ENCODE data around the gene HSD17B3. TPM values are rescaled to one million over a fixed set of nuclear protein-coding genes. Genes with fewer than 3 reads are reported as not detected.
"Not testable (repeated sequence)": the region's sequence is repeated elsewhere in the genome, so short reads cannot be mapped to it uniquely, and the experiment has no call there.

Gene HSD17B3
- 0.10 TPM in 1 of 2 replicates, not detected in the other for total RNA-seq

DNA sequence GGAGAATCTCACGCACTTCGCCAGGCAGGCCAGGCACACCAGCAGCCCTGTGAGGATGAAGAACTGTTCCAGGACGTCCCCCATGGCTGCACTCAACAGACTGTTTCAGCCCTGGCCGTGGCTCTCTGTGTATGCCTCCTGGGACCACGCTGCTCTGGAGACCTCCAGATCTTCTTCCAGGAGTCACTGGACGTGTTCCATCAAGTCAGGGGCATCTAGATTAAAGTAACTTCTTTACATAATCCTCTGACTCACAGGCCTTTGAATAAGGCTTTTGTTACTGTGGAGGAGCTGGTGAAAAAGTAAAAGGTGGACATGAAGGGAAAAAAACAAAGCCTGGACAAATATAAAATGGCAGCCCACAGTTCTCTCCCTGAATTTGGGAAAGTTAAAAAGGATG is at the start of gene HSD17B3:
TSS of gene HSD17B3 (minus strand) at position 156 of the 400 bp plus-strand sequence. CDS start at position 84, 72 bp downstream.
- DNase-seq (ENCODE audit: low read depth) = no peak

DNA sequence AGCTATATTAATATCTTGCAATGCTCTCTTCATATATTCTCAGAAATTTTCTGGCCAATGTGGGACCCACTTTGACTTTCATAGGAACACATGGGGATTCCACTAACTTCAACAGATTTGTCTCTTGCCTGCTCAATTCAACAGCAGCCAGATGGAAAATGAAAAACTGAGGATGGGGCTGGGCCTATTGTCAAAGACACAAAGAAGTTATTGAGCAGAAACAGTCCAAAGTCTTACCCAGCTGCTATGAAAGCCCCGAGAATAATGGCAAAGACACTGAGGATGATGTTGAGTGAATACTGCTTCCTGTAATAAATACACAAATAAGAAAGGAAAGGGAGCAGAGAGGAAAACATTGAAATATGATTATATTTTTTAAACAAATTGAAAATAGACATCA is 48.9 kb upstream of the HSD17B3 start:
- DNase-seq (ENCODE audit: low read depth) = no peak

DNA sequence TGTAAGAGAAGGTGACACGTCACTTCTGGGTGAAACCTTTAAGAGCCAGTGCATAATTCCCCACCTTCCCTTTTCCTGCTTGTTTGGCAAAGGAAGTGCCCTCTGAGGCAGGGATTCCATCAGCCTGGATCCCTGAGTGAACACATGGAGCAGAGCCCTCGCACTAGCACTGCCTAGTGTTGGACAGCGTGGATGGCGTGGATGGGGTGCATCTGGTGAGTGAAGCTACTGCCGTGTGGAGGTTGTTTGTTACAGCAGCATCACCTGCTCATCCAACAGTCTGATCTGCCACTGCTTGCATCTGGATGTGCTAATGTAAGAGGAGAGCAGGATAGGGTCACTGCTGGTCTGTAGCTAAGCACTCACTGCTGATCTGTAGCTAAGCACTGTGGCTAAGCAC is 46.3 kb upstream of the HSD17B3 start:
- no peak for DNase-seq (ENCODE audit: low read depth)

DNA sequence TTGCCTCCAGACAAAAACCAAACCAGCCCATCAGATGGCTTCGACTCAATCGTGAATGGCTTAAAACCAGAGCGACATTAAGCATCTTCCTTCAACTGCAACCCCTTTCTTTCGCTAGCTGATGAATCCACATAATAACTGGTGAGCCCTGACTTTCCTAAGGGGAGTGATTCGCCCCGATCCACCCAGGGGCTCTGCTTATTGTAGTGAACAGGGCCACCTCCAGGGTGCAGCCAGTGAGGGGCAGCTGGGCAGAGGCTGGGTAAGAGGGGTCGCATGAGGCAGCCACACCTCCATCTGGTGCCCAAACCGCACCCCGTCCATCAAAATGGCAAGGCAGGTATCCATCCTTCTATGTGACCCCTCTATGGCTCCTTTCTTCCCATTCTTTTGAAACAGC is 43.6 kb upstream of the HSD17B3 start:
- DNase-seq (ENCODE audit: low read depth) = no peak

DNA sequence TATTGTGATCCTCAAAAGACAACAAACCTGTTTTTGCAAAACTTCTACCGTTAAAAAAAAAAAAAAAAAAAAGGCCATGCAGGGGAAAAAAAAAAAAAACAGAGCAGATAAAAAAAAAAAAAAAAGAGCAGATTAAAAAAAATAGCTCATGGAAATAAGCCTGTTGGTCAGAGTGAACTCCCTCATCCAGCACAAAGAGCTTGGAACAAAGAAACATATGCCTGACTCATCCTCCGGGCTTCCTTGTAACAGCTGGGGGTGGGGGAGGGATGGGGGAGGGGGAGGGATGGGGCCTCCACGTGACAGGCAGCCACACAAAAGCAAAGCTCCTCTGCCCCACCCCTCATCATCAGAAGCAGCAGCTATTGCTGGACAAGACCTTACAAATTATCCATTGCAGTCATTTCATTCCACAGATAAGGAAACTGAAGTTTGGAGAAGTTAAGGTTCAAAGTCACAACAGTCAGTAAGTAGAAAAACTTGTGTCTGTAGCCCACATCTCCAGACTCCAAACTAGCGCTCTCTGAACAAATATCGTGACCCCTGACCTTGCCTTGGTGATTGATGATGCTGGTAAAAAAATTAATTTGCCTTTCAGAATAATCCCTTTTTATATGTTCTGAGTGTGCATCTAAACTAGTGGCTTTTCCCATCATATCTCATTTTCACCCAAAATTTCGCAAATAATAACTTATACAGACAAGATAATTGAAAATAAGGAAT is 42.6 kb upstream of the HSD17B3 start:
- peak; percentile 98 for DNase-seq (ENCODE audit: low read depth)

DNA sequence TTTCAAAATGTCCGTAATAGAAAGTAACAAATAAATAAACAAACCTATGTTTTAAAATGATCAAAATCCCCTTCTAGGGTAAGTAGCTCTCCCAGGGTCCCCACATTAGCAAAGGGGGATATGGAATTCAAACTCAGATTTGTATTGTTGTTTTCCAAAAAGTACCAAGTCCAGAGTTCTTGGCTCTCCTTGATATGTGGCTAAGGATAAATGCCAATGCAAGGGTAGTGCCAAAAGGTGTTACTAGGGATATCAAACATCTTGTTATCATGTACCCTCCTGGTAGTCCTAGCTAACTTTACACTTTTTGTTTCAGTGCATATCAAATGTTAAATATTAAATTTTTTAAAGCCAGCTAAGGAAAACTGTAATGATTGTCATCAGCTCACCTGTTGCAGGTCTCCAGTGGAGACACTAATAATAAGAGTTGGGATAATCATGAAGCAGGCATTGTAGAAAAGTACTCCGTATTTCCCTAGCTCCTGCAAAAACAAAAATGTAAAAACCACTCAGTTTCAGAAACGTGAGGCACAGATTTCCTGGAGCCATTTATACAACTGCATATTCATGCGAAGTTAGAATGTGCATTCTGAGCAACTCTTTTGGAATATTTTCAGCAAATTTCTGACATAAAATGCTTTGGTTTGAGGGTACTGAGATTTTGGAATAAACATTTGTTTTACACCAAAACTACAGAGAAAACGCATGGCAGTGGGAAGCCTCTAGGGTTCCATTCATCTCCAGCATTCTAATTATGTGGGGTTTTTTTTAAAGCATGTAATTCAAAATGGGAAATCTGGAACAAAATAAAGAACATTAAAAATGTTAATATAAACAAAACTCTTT is 41.8 kb upstream of the HSD17B3 start:
- no peak for DNase-seq (ENCODE audit: low read depth)

DNA sequence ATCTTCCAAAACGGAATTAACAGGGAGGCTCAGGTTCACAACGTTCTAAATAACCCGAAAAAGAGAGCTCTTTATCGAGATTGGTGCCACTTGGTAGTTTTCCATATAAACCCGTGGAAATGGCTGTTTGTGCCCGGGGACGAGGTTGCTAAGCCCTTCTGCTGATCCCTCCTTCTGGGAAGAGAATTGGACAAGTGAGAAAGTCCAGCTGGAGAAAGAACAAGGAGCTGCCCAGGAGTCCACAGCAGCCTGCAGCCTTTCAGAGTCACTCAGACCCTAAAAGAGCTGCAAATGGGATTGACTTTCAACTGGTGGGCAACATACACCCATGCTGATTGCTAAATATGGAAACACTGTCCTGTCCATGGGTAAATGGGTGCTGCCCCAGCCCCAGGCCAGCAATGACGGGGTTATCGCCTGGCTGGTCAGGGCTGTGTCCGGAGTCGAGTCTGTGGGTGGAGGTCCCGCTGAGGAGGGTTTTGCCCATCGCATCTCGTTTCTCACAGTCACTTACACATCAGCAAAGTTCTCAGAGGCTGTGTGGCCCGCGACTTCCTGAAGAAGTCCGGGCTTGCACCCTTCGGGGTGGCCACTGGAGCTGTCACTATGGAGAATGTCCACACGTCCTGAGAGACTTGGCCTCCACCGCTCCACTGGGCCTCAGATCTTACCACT is 40.7 kb upstream of the HSD17B3 start:
- no peak for DNase-seq (ENCODE audit: low read depth)

DNA sequence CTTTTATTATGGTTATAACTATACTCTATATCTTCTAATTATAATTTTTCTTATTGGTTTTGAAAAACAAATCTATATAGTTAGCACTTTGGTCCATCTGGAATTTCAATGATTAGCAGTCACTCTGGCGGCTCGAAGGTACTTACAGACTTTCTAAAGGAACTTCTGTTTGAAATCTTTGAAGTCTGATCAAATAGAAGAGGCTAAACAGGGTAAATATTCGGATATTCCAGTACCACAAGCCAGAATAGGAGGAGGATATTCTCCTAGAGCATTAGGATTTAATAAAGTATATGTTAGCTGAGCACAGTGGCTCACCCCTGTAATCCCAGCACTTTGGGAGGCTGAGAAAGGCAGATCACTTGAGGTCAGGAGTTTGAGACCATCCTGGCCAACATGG is 38.7 kb upstream of the HSD17B3 start:
- no peak for DNase-seq (ENCODE audit: low read depth)

DNA sequence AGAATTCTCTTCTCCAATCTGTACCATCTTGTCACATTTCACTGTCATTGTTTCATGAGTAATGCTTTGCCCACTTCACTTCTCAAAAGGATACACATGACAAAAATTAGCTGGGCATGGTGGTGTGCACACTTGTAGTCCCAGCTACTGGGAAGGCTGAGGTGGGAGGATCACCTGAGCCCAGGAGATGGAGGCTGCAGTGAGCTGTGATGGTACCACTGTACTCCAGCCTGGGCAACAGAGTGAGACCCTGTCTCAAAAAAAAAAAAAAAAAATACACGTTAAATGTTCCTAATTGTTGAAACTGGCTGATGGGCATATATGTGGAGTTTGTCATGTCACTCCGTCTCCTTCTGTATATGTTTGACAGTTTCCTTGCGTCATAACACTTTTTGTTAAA is 36.3 kb upstream of the HSD17B3 start:
- DNase-seq (ENCODE audit: low read depth) = no peak

DNA sequence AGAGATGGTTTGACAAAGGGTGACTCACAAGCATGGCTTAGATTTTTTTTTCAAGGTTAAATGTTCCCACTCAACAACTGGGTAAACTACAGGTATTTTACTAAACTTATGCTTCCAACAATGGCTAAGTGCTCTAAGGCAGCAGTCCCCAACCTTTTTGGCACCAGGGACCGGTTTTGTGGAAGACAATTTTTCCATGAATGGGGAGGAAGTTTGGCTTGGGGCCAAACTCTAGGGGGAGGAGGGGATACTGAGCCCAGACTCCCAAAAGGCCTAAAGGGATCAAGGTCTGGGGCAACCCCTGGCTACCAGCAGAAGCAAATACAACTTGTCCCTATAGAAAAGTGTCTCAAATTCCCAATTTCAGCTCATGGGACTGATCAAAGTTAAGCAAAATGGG is 32.0 kb upstream of the HSD17B3 start:
- DNase-seq (ENCODE audit: low read depth) = peak; percentile 36

DNA sequence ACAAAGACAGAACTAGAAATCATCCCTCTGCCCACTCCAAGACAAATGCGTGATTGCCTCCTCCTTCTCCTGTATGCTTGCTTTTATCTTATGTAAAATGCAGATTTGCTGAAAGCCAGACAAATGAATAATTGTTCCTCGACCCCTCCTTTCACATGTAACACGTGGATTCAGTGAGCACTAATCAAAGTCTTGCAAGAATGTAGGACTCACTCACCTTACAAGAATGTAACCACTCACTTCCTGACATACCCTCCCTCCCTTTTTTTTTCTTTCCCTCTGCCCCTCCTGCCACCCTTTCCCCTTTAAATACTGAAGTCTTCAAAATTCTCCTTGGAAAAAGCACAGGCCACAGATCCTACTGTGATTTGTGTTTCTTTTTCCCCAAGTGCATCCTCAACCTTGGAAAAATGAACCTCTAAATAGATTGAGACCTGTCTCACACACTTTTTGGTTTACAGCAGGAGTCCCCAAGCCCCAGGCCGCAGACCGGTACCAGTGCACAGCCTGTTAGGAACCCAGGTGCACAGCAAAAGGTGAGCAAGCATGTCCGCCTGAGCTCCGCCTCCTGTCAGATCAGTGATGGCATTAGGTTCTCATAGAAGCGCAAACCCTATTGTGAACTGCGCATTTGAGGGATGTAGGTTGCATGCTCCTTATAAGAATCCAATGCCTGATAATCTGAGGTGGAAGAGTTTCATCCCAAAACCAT is 29.4 kb upstream of the HSD17B3 start:
- peak; percentile 86 for DNase-seq (ENCODE audit: low read depth)

DNA sequence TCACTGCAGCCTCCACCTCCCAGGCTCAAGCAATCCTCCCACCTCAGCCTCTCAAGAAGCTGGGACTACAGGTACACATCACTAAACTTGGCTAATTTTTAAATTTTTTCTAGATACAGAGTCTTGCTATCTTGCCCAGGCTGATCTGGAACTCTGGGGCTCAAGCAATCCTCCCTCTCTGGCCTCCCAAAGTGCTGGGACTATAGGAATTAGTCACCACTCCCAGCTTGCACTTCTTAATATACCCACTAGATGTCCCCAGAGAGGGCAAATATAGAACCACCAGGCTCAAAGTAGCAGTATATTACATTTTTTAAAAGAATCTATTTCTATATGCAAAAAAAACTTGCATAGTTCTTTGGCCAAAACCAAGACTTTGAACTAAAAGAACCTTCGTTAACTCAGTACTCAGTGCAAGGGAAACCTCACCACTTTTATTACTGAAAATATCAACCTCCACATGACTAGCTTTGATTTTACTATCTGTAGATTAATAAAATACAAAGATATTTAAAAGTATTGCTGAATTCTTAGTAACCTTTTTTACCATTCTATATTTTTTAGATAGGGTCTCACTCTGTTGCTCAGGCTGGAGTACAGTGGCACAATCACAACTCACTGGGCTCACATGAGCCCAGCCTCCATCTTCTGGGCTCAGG is 25.8 kb upstream of the HSD17B3 start:
- peak; percentile 50 for DNase-seq (ENCODE audit: low read depth)

DNA sequence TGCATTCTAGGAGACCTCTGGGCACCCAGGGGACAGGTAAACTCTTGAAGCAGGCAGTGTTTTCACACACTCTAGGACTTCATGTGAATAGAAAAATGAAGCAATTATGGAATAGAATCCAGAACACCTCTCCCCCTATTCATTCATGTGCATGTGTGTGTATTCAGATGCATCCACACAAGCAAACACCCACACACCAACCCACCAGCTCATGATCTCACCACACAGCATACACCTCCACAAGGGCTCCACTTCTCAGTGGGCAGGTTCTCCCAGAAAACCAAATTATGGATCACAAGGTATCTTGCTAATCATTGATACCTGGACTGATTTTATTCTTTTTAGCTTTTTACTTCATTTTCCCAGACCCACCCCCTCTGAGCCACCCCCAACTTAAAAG is 21.2 kb upstream of the HSD17B3 start:
- DNase-seq (ENCODE audit: low read depth) = no peak

DNA sequence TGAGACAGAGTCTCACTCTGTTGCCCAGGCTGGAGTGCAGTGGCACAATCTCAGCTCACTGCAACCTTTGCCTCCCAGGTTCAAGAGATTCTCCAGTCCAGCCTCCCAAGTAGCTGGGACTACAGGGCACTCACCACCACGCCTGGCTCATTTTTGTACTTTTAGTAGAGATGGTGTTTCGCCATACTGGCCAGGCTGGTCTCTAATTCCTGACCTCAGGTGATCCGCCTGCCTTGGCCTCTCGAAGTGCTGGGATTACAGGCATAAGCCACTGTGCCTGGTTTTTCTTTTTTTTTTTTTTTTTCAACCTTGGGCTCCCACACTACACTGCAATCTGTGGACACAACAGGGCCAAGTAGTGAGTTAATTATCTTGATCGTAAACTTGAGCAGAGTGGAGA is 20.8 kb upstream of the HSD17B3 start:
- not testable (repeated sequence) for DNase-seq (ENCODE audit: low read depth)

DNA sequence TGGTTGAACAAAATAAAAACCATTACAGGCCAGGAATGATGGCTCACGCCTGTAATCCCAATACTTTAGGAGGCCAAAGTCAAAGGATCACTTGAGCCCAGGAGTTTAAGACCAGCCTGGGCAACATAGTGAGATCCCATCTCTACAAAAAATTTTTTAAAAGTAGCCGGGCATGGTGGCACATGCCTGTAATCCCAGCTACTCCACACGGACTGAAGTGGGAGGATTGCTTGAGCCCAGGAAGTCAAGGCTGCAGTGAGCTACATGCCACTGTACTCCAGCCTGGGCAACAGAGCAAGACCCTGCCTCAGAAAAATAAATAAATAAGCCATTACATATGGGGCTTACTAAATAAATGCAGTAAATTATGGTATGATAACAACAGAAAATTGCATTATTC is 20.2 kb upstream of the HSD17B3 start:
- DNase-seq (ENCODE audit: low read depth) = not testable (repeated sequence)

DNA sequence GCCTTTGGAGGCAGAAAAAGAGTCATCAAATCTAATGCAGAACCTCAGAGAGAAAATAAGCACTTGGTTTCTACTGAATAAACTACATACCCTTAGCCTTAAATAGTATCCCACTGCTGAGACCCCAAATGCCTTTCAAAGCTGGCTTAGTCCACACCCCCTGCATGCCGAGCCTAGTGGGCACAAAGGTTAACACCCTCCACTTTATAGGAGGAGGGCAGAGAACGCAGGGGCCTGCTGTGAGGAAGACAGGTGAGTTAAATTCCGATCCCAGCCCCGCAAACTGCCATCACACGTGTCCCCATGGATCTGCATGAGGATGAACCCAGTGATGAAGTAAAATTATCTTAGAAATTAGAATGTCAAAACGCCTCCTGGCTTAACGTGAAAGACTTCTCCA is 19.5 kb upstream of the HSD17B3 start:
- DNase-seq (ENCODE audit: low read depth) = no peak

DNA sequence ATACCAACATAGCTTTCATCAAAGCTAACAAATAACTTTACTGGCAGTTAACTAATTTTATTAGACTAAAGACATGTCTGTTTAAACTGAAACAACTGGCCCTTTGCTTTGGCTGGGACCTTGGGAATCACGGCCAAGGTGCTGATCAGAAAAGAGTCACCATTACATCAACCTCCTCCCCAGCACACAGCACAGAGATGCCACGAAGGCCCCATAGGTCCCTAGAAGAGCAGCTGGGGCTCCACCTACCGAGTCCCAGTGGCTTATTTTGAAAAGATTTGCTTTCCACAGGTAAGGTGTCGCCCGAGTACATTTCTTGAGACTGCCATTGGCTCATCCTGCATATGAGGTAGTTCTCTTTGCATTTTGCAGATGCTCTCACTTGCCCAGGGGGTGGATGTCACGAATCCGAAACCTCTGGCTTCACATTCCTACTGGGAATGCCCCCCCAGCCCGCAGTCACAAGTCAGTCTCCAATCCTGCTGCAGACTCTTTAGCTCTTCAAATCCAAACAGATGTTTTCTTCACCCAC is 18.8 kb upstream of the HSD17B3 start:
- no peak for DNase-seq (ENCODE audit: low read depth)

DNA sequence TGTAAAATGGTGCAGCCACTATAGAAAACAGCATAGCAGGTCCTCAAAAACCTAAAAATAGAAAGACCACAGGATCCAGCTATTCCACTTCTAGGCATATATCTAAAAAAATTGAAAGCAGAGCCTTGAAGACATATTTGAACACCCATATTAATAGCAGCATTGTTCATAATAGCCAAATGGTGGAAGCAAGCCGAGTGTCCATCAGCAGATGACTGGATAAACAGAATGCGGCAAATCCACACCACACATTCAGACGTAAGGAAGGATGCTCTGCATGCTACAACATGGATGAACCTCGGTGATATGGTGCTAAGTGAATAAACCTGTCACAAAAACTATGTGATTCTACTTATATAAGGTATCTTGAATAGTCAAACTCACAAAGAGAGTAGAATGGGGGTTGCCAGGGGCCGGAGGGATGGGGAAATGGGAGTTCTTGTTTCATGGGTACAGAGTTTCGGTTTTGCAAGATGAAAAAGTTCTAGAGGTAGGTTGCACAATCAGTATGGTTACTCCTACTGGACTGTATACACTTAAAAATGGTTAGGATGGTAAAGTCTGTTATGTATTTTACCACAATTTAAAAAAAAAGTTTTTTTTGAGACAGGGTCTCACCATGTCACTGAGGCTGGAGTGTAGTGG is 17.1 kb upstream of the HSD17B3 start:
- DNase-seq (ENCODE audit: low read depth) = no peak

DNA sequence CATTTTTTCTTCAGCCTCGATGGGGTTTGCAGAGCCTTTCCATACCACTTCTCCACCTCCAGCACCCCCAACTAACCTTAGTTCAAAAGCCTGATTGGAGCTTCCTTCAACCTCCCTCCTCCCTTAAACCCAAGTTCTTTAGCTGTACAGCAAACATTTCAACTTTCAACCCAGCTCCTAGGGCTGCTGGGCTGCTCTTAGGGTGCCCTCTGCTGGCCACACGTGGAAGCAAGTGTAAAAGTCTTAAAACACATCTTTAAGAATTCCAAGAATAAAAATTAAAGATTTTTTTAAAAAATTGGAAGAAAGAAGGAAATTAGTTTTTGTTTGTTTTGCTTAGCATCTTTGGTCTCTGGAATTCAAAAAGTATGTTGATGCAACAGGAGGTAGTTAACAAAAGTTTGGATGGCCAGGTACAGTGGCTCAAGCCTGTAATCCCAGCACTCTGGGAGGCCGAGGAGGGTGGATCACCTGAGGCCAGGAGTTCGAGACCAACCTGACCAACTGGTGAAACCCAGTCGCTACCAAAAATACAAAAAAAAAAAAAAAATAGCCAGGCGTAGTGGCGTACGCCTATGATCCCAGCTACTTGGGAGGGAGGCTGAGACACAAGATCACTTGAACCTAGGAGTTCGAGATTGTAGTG is 15.5 kb upstream of the HSD17B3 start:
- peak; percentile 50 for DNase-seq (ENCODE audit: low read depth)

DNA sequence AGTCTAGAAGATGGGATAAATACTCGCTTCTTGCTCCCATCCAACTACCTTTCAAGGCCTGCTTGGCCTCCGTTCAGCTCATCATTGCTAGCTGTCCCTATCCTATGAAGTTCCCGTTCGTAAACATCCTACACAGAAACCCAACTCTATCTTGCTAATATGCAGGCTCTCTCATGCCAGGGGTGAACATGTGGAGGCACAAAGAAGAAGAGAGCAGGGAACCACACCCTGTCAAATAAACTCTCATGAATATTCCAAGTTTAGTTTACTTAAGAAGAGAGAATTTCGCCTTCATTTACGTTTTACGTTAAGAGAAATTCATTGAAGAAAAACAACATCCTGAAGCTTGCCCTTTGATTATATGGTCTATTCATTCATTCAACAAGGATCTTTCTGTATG is 7.9 kb upstream of the HSD17B3 start:
- no peak for DNase-seq (ENCODE audit: low read depth)

All from renal cortical epithelial cell (primary cell).